Endothelial cell of umbilical vein (primary cell): ENCODE data around the gene SYT7.

Experiments
- CTCF ChIP-seq, 2 donors: IDR thresholded peaks; 1 replicate in 1 of 2; 2 replicates in 1 of 2; pipeline ENCODE4 v1.5.1; 2011; ENCODE audit warnings: low read length in 2 of 2, mild to moderate bottlenecking in 2 of 2, moderate library complexity in 2 of 2, control low read depth in 1 of 2, inconsistent platforms in 1 of 2, low read depth in 1 of 2; ENCODE audit not compliant: insufficient read depth in 1 of 2; ENCODE audit errors: extremely low read depth in 1 of 2
- FOS ChIP-seq: IDR thresholded peaks from 2 replicates; pipeline ENCODE4 v1.6.1; 2011; ENCODE audit warnings: mild to moderate bottlenecking, low read length, moderate library complexity, borderline replicate concordance; ENCODE audit not compliant: insufficient read depth
- POLR2A ChIP-seq: IDR thresholded peaks from 2 replicates; pipeline ENCODE4 v1.6.1; 2012; ENCODE audit warnings: low read depth, mild to moderate bottlenecking, control low read depth, low read length

- TF ChIP-seq CTCF (IDR thresholded peaks at IDR 0.05; ENCODE audit: extremely low read depth in 1 of 2, insufficient read depth in 1 of 2, low read depth in 1 of 2, low read length in 2 of 2) (no peak), FOS (no peak), POLR2A (no peak)
Measured at GRCh38 chr11:61497473-61497872, 83.4 kb downstream of the SYT7 start.
